ENCODE data around the gene GFY. TPM values are rescaled to one million over a fixed set of nuclear protein-coding genes. Genes with fewer than 3 reads are reported as not detected.

Gene GFY
- total RNA-seq, 4 donors from 2014 or later = not detected

- no peaks in the 10 kb centered on the region for H3K9me3 ChIP-seq
- H3K36me3 ChIP-seq = no peaks in the 10 kb centered on the region
- 0 to 24% methylated on average over 2 to 54 of the region's 63 CpGs for WGBS, 2 donors (ENCODE audit: low coverage in 1 of 2)
- H3K27ac ChIP-seq = no peak overlapping the region
- peaks cover 100% of the 10 kb centered on the region for H3K27me3 ChIP-seq
- in situ Hi-C loops (cut with MboI; ENCODE audit: low pct_ligation_motif_present in 1 of 4, low pct_unique_long_range_greater_than_20kb in 1 of 4, low sequenced_read_pairs in 3 of 4) (no loop called here), intact Hi-C loops (cut with DNase I; ENCODE audit: low total_unique reads) (no loop called here)
- H3K4me1 ChIP-seq = peaks cover 6 to 14% (median 11%) of the 10 kb centered on the region in 4 donors
- H3K4me3 ChIP-seq = no peak overlapping the region
- peak; percentile 50 for DNase-seq
- no peak for TF ChIP-seq POLR2AphosphoS5 (IDR thresholded peaks at IDR 0.05)
- no peak for TF ChIP-seq CTCF (IDR thresholded peaks at IDR 0.05)
- TF ChIP-seq EP300 (IDR thresholded peaks at IDR 0.05; ENCODE audit: low read depth) = no peak
- no peak for TF ChIP-seq POLR2A (IDR thresholded peaks at IDR 0.05)
Measured at GRCh38 chr19:49432141-49433073, 7.2 kb downstream of the GFY start.

GRCh38 chr19:49433240-49433901 is 8.2 kb downstream of the GFY start:
- H3K27me3 ChIP-seq = peaks cover 100% of the 10 kb centered on the region
- no peak overlapping the region for H3K27ac ChIP-seq
- DNase-seq = no peak
- WGBS, 2 donors (ENCODE audit: low coverage in 1 of 2) = 10 to 30% methylated on average over 2 to 31 of the region's 31 CpGs
- H3K4me3 ChIP-seq = no peak overlapping the region
- in situ Hi-C loops (cut with MboI; ENCODE audit: low pct_ligation_motif_present in 1 of 4, low pct_unique_long_range_greater_than_20kb in 1 of 4, low sequenced_read_pairs in 3 of 4) = no loop called here
- no peaks in the 10 kb centered on the region for H3K9me3 ChIP-seq
- H3K4me1 ChIP-seq = peaks cover 0 to 6% (median 3%) of the 10 kb centered on the region in 4 donors
- H3K36me3 ChIP-seq = no peaks in the 10 kb centered on the region
- TF ChIP-seq EP300 (IDR thresholded peaks at IDR 0.05; ENCODE audit: low read depth) (no peak), CTCF (IDR thresholded peaks at IDR 0.05) (no peak), POLR2A (IDR thresholded peaks at IDR 0.05) (no peak), POLR2AphosphoS5 (IDR thresholded peaks at IDR 0.05) (no peak)
- intact Hi-C loops (cut with DNase I; ENCODE audit: low total_unique reads) = no loop called here

GRCh38 chr19:49434907-49435583 is 9.9 kb downstream of the GFY start:
- no peak for DNase-seq
- in situ Hi-C loops (cut with MboI; ENCODE audit: low pct_ligation_motif_present in 1 of 4, low pct_unique_long_range_greater_than_20kb in 1 of 4, low sequenced_read_pairs in 3 of 4) = loop anchor here in 1 of 4 donors (5.0 kb wide), 1 partner anchor 43 kb away; no protein-coding TSS in a partner anchor

More at GRCh38 chr19:49434907-49435583, 9.9 kb downstream of the GFY start:
- no peak for TF ChIP-seq POLR2AphosphoS5 (IDR thresholded peaks at IDR 0.05)
- TF ChIP-seq EP300 (IDR thresholded peaks at IDR 0.05; ENCODE audit: low read depth) = no peak
- no peak for TF ChIP-seq POLR2A (IDR thresholded peaks at IDR 0.05)
- no peak for TF ChIP-seq CTCF (IDR thresholded peaks at IDR 0.05)
- Histone ChIP-seq H3K36me3 (no peaks in the 10 kb centered on the region), H3K4me1 (peaks cover 0 to 4% (median 0%) of the 10 kb centered on the region in 4 donors), H3K9me3 (no peaks in the 10 kb centered on the region), H3K27ac (no peak overlapping the region), H3K27me3 (peaks cover 100% of the 10 kb centered on the region), H3K4me3 (no peak overlapping the region)
- intact Hi-C loops (cut with DNase I; ENCODE audit: low total_unique reads) = no loop called here
- WGBS, 2 donors (ENCODE audit: low coverage in 1 of 2) = 79 to 89% methylated on average over 13 to 18 of the region's 18 CpGs
